NCI-H1417 treated with DMSO at 0.1 percent for 48 hours (cell line): ENCODE measurements around the gene ZNF397.

Experiments used
- DNase-seq: peaks from one replicate; lab custom pipeline; 2025; lab: John Stamatoyannopoulos, UW

ZNF397 gene

DNA sequence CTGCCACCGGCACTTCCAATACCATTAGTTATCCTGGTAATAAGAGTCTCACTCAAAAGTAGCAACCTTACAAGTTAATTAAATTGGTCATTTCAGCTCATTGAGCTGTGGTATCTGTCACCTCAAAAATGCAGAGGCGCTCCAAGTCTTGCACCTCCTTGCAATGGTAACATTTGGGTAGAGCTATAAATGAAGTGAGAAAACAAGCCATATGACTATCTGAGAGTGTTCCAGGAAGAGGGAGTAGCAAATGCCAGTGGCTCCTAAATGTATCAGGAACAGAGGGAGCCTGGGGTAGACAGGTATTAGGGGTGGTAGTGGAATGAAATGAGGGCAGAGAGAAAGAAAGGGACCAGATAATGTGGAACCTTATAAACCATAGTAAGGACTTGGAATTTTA is 55.2 kb downstream of the ZNF397 start:
- no peak for DNase-seq

DNA sequence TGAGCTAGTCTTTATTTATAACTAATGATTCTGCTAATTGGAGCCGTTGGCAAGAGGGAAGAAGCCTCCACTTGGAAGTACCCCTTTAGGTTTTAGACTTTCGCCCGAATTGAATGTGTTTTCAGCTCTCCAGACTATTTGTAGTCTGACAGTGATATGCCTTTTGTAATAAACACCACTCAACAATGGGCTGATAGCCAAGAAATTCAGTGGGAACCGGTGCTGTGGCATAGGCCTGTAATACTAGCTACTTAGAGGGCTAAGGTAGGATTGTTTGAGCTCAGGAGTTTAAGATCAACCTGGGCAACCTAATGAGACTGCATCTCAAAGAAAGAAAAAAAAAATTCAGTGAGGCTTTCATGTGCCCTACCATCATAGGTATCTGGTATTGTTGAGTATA is 62.8 kb downstream of the ZNF397 start:
- DNase-seq: no peak

DNA sequence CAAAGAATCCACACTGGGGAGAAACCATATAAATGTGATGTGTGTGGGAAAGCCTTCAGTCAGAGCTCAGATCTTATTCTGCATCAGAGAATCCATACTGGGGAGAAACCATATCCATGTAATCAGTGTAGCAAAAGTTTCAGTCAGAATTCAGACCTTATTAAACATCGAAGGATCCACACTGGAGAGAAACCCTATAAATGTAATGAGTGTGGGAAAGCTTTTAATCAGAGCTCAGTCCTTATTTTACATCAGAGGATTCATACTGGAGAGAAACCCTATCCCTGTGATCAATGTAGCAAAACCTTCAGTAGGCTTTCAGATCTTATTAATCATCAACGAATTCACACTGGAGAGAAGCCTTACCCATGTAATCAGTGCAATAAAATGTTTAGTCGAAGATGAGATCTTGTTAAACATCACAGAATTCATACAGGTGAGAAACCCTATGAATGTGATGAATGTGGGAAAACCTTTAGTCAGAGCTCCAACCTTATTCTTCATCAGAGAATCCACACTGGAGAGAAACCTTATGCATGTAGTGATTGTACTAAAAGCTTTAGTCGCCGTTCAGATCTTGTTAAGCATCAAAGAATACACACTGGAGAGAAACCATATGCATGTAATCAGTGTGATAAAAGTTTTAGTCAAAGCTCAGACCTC is 65.9 kb downstream of the ZNF397 start:
- DNase-seq: no peak
